ENCODE data around the gene AGO1.

DNA sequence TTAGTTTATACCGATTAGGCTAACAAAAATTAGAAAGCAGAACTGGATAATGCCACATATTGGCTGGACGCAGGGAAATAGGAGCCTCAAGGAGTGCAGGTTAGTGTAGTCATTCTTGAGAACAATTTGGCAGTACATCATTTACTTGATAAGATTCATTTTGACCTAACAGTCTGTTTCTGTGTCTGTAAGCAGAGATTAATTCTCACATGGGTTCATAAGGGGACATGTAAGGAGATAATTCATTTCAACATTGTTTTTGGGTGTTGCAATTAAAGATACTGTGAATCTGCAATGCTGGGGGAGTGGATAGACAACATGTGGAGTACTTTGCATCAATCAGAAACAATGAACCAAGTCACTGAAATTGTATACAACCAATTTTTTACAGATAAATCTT is 79.9 kb downstream of the AGO1 start:
- TF ChIP-seq CTCF (IDR thresholded peaks at IDR 0.05) (no peak), ZFX (IDR thresholded peaks at IDR 0.05; ENCODE audit: borderline replicate concordance) (no peak)
